Stimulated activated CD4-positive, alpha-beta T cell treated with anti-CD3 and anti-CD28 coated beads, Interleukin-15, amount 100 ng/mL, for 24 hours (primary cell): ENCODE results near the gene ZFP36L1.

ENCODE experiments used
- DNase-seq: peaks from one replicate; pipeline ENCODE4 v3.0.0-alpha.2; 2020

ZFP36L1 gene

DNA sequence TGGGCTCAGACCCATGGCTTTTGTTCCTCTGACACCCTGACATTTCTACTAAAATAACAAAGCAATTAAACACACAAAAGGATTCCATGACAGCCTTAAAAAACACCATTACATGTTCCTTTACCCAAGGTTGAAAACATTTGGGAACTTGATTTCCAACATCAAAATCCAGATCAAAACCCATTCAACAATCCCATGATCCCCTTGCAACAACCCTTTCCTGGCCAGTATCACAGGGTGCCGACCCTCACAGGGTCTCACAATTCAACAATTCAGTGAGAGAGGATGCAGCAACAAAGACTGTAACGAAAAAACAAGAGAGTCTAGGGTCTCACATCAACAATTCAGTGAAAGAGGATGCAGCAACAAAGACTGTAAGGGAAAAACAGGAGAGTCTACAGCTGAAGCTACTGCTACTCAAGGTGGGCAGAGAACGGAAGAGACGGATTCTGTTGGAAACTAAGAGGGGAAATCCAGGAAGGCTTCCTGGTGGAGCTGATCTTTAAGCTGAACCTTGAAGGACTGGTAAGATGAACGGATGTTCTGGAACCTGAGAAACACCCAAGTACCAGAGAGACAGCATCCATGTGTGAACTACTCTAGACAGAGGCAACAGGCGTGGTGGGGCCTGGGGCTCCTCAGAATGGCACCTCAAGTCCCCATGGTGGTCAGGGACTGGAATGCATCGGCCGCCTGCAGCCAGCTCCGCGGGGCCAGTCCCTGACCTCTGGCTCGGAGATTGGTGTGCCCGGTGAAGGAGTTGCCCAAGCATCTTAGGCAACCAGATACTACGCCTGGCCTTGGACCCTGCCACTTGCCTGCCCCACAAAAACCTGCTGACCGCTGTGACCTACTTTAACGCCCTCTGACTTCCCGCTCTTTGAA lies 22.7 kb upstream of the ZFP36L1 start:
- DNase-seq, result peak; percentile 40

- DNase-seq, result peak; percentile 71
These were observed 21.9 kb upstream of the ZFP36L1 start for GRCh38 chr14:68814539-68815297.

GRCh38 chr14:68814238-68814538 lies 21.3 kb upstream of the ZFP36L1 start:
- DNase-seq, result no peak

- DNase-seq, result no peak
These were observed 20.5 kb upstream of the ZFP36L1 start for GRCh38 chr14:68813318-68813838.

GRCh38 chr14:68811171-68811570 lies 18.3 kb upstream of the ZFP36L1 start:
- no peak for DNase-seq

- no peak for DNase-seq
These were observed 17.6 kb upstream of the ZFP36L1 start for GRCh38 chr14:68810173-68811153.

- DNase-seq, result no peak
These were observed 16.7 kb upstream of the ZFP36L1 start for GRCh38 chr14:68809524-68809923.

GRCh38 chr14:68808696-68809480 lies 16.0 kb upstream of the ZFP36L1 start:
- DNase-seq, result no peak

GRCh38 chr14:68807987-68808386 lies 15.1 kb upstream of the ZFP36L1 start:
- no peak for DNase-seq

DNA sequence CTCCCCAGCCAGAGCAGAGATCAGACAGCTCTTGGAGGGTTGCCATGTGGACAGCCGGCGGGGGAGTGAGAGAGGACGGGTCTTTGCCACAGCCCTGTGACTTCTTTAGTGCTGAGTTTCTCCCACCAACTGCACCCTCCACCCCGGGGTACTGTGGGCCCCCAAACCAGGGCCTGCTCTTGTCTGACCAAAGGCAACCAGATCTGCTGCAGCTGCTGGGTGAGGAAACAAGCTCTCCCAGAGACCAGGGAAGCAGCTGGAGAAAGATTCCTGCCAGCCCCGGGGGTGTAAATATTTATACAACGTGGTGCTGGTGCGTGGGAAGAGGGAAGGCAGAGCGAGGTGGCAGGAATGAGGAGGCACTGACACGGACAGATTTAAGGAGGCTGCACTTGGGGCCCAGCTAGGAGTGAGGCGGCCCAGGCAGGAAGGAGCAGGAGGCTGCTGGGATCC lies 14.3 kb upstream of the ZFP36L1 start:
- no peak for DNase-seq

- DNase-seq, result no peak
These were observed 13.8 kb upstream of the ZFP36L1 start for GRCh38 chr14:68806526-68807147.

DNA sequence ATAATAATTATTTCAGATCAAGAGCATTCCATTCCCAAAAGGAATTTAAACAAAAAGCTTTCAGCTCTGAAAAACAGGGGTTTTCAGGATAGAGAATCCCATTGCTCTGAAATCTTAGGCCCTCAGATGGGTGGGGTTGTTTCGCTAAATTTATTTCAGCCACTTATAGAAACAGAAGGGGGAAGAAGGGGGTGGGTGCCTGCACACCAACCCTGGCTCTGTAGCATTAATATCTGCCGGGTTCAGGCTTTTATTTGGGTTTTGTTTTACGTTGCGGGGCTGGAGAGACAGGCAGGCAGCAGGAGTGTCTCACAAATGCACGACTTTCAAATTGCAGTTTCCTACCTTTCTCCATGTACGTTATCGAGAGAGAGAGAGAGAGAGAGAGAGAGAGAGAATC lies 12.5 kb upstream of the ZFP36L1 start:
- no peak for DNase-seq

DNA sequence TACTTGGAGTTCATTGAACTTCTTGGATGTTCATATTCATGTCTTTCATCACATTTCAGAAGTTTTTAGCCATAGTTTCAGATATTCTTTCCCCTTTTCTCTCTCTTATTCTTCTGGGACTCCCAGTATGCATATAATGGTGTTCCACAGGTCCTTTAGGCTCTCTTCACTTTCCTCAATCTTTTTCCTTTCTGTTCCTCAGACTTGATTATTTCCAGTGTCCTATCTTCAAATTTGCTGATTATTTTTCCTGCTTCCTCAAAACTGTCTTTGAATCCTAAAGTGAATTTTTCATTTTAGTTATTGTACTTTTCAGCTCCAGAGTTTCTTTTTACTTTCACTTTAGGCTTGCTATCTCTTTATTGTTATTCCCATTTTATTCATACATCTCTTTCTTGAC lies 8.8 kb upstream of the ZFP36L1 start:
- no peak for DNase-seq

GRCh38 chr14:68800953-68801352 lies 8.1 kb upstream of the ZFP36L1 start:
- no peak for DNase-seq

- no peak for DNase-seq
These were observed 7.5 kb upstream of the ZFP36L1 start for GRCh38 chr14:68800390-68800789.

DNA sequence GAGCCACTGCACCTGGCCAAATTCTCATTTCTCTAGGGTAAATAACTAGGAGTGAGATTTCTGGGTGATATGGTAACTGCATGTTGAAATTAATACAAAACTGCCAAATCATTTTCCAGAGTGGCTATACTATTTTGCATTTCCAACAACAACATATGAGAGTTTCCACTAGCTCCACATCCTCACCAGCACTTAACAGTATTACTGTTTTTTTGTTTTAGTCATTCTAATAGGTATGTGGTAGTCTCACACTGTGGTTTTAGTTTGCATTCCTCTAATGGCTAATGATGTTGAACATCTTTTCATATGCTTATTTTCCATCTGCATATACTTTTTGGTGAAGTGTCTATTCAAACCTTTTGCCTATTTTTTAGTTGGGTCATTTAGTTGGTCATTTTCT lies 5.8 kb upstream of the ZFP36L1 start:
- no peak for DNase-seq

- no peak for DNase-seq
These were observed 4.3 kb upstream of the ZFP36L1 start for GRCh38 chr14:68797121-68797670.

GRCh38 chr14:68796418-68797101 lies 3.7 kb upstream of the ZFP36L1 start:
- no peak for DNase-seq

DNA sequence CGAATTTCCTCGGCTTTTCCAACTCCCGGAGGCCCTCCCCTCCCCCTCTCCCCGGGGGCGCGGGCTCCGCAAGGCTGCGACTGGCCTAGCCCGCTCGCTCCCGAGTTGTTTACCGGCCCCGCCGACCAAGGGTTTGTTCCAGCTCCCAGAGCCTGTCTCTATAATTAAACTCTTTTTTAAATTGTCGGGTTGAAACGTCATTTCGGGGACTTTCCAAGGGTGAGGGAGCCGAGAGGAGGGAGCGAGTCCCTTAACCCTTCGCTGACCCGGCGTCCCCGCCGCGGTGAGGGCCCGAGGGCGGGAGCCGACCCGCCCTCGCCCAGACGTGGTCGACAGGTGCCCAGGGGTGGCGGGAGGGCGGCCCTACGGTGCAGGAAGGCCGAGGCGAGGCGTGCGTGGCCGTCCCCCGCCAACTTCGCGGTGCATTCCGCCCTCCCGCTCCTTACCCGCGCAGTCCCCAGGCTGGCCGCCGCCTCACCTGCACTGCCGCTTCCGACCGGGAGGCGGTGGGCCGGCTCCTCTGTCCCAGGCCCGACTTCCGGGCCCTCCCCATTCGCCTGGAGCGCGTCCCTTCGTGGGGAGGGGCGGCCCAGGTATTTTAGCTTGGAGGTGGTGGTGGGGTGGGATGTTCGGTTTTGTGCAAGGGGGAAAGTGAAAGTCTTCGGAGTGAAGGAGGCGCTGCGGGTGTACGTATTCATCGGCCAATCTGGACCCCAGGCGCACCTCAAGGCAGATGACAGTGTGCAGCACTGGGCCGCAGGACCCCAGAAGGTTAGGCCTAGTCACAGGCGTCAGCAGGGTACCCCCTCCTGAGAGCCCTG lies 2.9 kb upstream of the ZFP36L1 start:
- DNase-seq, result peak; percentile 87
